Measurements from ENCODE around the gene STXBP6.

DNA sequence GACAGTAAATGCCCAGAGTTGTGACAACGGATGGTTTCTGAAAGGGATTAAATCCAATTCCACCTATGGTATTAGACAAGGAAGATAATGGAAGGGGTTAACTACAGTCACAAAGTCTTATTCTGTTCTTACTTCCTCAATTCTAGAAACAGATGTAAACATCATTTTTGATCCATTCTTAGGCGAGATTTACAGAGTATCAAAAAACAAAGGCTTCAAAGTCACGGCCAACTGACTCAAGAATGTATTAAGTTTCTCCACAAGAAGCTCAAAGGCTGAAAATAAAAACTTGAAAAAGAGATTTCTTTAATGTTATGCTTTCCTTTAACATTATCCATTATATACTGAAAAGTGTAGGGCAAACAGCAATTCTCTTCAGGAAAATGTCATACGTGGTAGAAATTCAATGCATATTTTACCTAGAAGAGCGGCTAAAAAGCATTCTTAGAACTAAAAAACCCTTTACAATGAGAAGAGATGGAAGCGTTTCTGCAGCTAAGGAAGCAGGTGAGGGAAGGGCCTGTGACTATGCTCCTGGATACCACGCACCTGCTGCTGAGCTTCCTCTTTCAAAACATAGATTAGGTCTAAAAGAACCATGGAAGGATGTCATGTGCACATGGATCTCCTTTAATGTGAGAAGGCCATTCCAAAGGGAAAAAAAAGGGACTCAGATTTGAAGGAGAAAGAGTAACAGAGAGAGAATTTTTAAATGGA lies 185.8 kb downstream of the STXBP6 start:
- TF ChIP-seq CTCF (IDR thresholded peaks at IDR 0.05; ENCODE audit: low read depth, low read length, poor library complexity, severe bottlenecking) (no peak), EZH2phosphoT487 (IDR thresholded peaks at IDR 0.05; ENCODE audit: borderline replicate concordance, low read length) (no peak)
